Stimulated activated naive B cell treated with anti-CD40 and anti-IgM and Interleukin-4, amounts not matched to agents 10 μg/mL and 1 μg/mL and 100 μg/mL, for 72 hours (primary cell): ENCODE measurements around the gene LHFPL2.

ENCODE experiments used
- ATAC-seq, 2 donors: fragments of 150-1000 bp; cut with Tn5 transposase; replicated peaks; 2 replicates each; pipeline ENCODE4 v1.10.0; 2021; ENCODE audit warnings: moderate library complexity in 1 of 2
- DNase-seq: peaks from one replicate; pipeline ENCODE4 v3.0.0; 2021
- H3K27ac Mint-ChIP-seq: one replicate; pipeline ENCODE4 v1.8.0; 2022; ENCODE audit warnings: mild to moderate bottlenecking, mixed read lengths
- H3K27me3 Mint-ChIP-seq, 2 donors: one replicate each; pipeline ENCODE4 v1.8.0; 2022; ENCODE audit warnings: mixed read lengths in 2 of 2
- H3K36me3 Mint-ChIP-seq, 2 donors: one replicate each; pipeline ENCODE4 v1.8.0; 2022; ENCODE audit warnings: mixed read lengths in 2 of 2, mild to moderate bottlenecking in 1 of 2
- H3K4me1 Mint-ChIP-seq, 2 donors: one replicate each; pipeline ENCODE4 v1.8.0; 2022; ENCODE audit warnings: mixed read lengths in 2 of 2, mild to moderate bottlenecking in 1 of 2
- H3K4me3 Mint-ChIP-seq, 2 donors: one replicate each; pipeline ENCODE4 v1.8.0; 2022; ENCODE audit warnings: mild to moderate bottlenecking in 2 of 2, mixed read lengths in 2 of 2, moderate library complexity in 1 of 2
- H3K9me3 Mint-ChIP-seq, 2 donors: one replicate each; pipeline ENCODE4 v1.8.0; 2022; ENCODE audit warnings: mixed read lengths in 2 of 2, mild to moderate bottlenecking in 1 of 2

The LHFPL2 gene

GRCh38 chr5:78578015-78578414 is 70.6 kb downstream of the LHFPL2 start:
- Mint-ChIP-seq H3K4me1 (peaks cover 19 to 41% of the 10 kb centered on the region in 2 donors), H3K4me3 (no peak overlapping the region), H3K27me3 (no peaks in the 10 kb centered on the region), H3K36me3 (no peaks in the 10 kb centered on the region), H3K9me3 (peaks cover 0 to 2% of the 10 kb centered on the region in 2 donors), H3K27ac (peak overlapping the region; percentile 2)
- DNase-seq (no peak), ATAC-seq (no peak)

GRCh38 chr5:78577071-78577807 is 71.3 kb downstream of the LHFPL2 start:
- H3K27me3 Mint-ChIP-seq, result no peaks in the 10 kb centered on the region
- no peak overlapping the region for H3K4me3 Mint-ChIP-seq
- no peak for DNase-seq
- H3K36me3 Mint-ChIP-seq, result no peaks in the 10 kb centered on the region
- no peak for ATAC-seq
- peaks cover 0 to 2% of the 10 kb centered on the region in 2 donors for H3K9me3 Mint-ChIP-seq
- H3K4me1 Mint-ChIP-seq, result peaks cover 22 to 45% of the 10 kb centered on the region in 2 donors
- H3K27ac Mint-ChIP-seq, result peak overlapping the region; percentile 34

GRCh38 chr5:78576376-78576775 is 72.2 kb downstream of the LHFPL2 start:
- H3K4me1 Mint-ChIP-seq, result peaks cover 28 to 52% of the 10 kb centered on the region in 2 donors
- ATAC-seq, result no peak
- H3K9me3 Mint-ChIP-seq, result peaks cover 0 to 2% of the 10 kb centered on the region in 2 donors
- no peak for DNase-seq
- no peaks in the 10 kb centered on the region for H3K27me3 Mint-ChIP-seq
- H3K4me3 Mint-ChIP-seq, result no peak overlapping the region
- H3K36me3 Mint-ChIP-seq, result no peaks in the 10 kb centered on the region
- H3K27ac Mint-ChIP-seq, result no peak overlapping the region

GRCh38 chr5:78574731-78575161 is 73.8 kb downstream of the LHFPL2 start:
- H3K36me3 Mint-ChIP-seq, result no peaks in the 10 kb centered on the region

GRCh38 chr5:78574131-78574673 is 74.4 kb downstream of the LHFPL2 start:
- H3K36me3 Mint-ChIP-seq, result no peaks in the 10 kb centered on the region
- peak; percentile 84 to 85 for ATAC-seq
- H3K27me3 Mint-ChIP-seq, result no peaks in the 10 kb centered on the region
- peak overlapping the region; percentile 85 for H3K27ac Mint-ChIP-seq
- H3K4me1 Mint-ChIP-seq, result peaks cover 28 to 55% of the 10 kb centered on the region in 2 donors
- no peaks in the 10 kb centered on the region for H3K9me3 Mint-ChIP-seq
- no peak for DNase-seq
- H3K4me3 Mint-ChIP-seq, result peak overlapping the region in 1 of 2 donors; percentile 68

More at GRCh38 chr5:78574731-78575161, 73.8 kb downstream of the LHFPL2 start:
- ATAC-seq, result peak; percentile 66 to 83
- H3K4me1 Mint-ChIP-seq, result peaks cover 28 to 55% of the 10 kb centered on the region in 2 donors
- H3K4me3 Mint-ChIP-seq, result no peak overlapping the region
- H3K27me3 Mint-ChIP-seq, result no peaks in the 10 kb centered on the region
- H3K9me3 Mint-ChIP-seq, result no peaks in the 10 kb centered on the region
- peak overlapping the region; percentile 85 for H3K27ac Mint-ChIP-seq
- no peak for DNase-seq

- no peaks in the 10 kb centered on the region for H3K9me3 Mint-ChIP-seq
- peak overlapping the region; percentile 60 for H3K27ac Mint-ChIP-seq
- H3K4me1 Mint-ChIP-seq, result peaks cover 32 to 59% of the 10 kb centered on the region in 2 donors
- no peaks in the 10 kb centered on the region for H3K36me3 Mint-ChIP-seq
- no peaks in the 10 kb centered on the region for H3K27me3 Mint-ChIP-seq
- H3K4me3 Mint-ChIP-seq, result peak overlapping the region; percentile 52 to 68
- ATAC-seq, result peak; percentile 77 to 84
- no peak for DNase-seq
Measured at GRCh38 chr5:78573318-78573717, 75.3 kb downstream of the LHFPL2 start.

GRCh38 chr5:78570646-78571045 is 77.9 kb downstream of the LHFPL2 start:
- Mint-ChIP-seq H3K27ac (no peak overlapping the region), H3K27me3 (no peaks in the 10 kb centered on the region), H3K36me3 (peaks cover 0 to 1% of the 10 kb centered on the region in 2 donors), H3K9me3 (no peaks in the 10 kb centered on the region), H3K4me3 (no peak overlapping the region), H3K4me1 (peaks cover 29 to 52% of the 10 kb centered on the region in 2 donors)
- ATAC-seq (no peak), DNase-seq (no peak)

- H3K27me3 Mint-ChIP-seq, result no peaks in the 10 kb centered on the region
- no peak for ATAC-seq
- H3K4me3 Mint-ChIP-seq, result no peak overlapping the region
- H3K4me1 Mint-ChIP-seq, result peaks cover 24 to 40% of the 10 kb centered on the region in 2 donors
- peaks cover 5 to 6% of the 10 kb centered on the region in 2 donors for H3K36me3 Mint-ChIP-seq
- DNase-seq, result no peak
- no peaks in the 10 kb centered on the region for H3K9me3 Mint-ChIP-seq
- no peak overlapping the region for H3K27ac Mint-ChIP-seq
Measured at GRCh38 chr5:78569441-78569840, 79.1 kb downstream of the LHFPL2 start.

- H3K9me3 Mint-ChIP-seq, result no peaks in the 10 kb centered on the region
- ATAC-seq, result no peak
- H3K27me3 Mint-ChIP-seq, result no peaks in the 10 kb centered on the region
- no peak overlapping the region for H3K4me3 Mint-ChIP-seq
- peaks cover 19 to 32% of the 10 kb centered on the region in 2 donors for H3K4me1 Mint-ChIP-seq
- H3K27ac Mint-ChIP-seq, result no peak overlapping the region
- H3K36me3 Mint-ChIP-seq, result peaks cover 5 to 8% of the 10 kb centered on the region in 2 donors
- no peak for DNase-seq
Measured at GRCh38 chr5:78568676-78569075, 79.9 kb downstream of the LHFPL2 start.

- Mint-ChIP-seq H3K4me3 (no peak overlapping the region), H3K36me3 (peaks cover 5 to 10% of the 10 kb centered on the region in 2 donors), H3K9me3 (no peaks in the 10 kb centered on the region), H3K4me1 (peaks cover 15 to 28% of the 10 kb centered on the region in 2 donors), H3K27me3 (no peaks in the 10 kb centered on the region), H3K27ac (no peak overlapping the region)
- no peak for ATAC-seq
- DNase-seq, result no peak
Measured at GRCh38 chr5:78568212-78568611, 80.4 kb downstream of the LHFPL2 start.

GRCh38 chr5:78567617-78568016 is 81.0 kb downstream of the LHFPL2 start:
- Mint-ChIP-seq H3K36me3 (peaks cover 5 to 10% of the 10 kb centered on the region in 2 donors), H3K4me3 (no peak overlapping the region), H3K9me3 (no peaks in the 10 kb centered on the region), H3K27ac (no peak overlapping the region), H3K27me3 (no peaks in the 10 kb centered on the region), H3K4me1 (peaks cover 10 to 22% of the 10 kb centered on the region in 2 donors)
- no peak for DNase-seq
- ATAC-seq, result no peak

- no peaks in the 10 kb centered on the region for H3K9me3 Mint-ChIP-seq
- peak in 1 of 2 donors; percentile 62 for ATAC-seq
Measured at GRCh38 chr5:78566747-78567425, 81.7 kb downstream of the LHFPL2 start.

GRCh38 chr5:78565395-78565794 is 83.2 kb downstream of the LHFPL2 start:
- Mint-ChIP-seq H3K36me3 (peaks cover 5 to 10% of the 10 kb centered on the region in 2 donors), H3K27me3 (no peaks in the 10 kb centered on the region), H3K4me3 (no peak overlapping the region), H3K27ac (no peak overlapping the region), H3K9me3 (no peaks in the 10 kb centered on the region), H3K4me1 (peaks cover 5 to 12% of the 10 kb centered on the region in 2 donors)
- DNase-seq, result no peak
- no peak for ATAC-seq

More at GRCh38 chr5:78566747-78567425, 81.7 kb downstream of the LHFPL2 start:
- Mint-ChIP-seq H3K27me3 (no peaks in the 10 kb centered on the region), H3K4me3 (no peak overlapping the region), H3K4me1 (peaks cover 9 to 19% of the 10 kb centered on the region in 2 donors), H3K27ac (no peak overlapping the region), H3K36me3 (peaks cover 5 to 10% of the 10 kb centered on the region in 2 donors)
- DNase-seq, result no peak

GRCh38 chr5:78563621-78564020 is 85.0 kb downstream of the LHFPL2 start:
- DNase-seq, result no peak
- peaks cover 2 to 11% of the 10 kb centered on the region in 2 donors for H3K4me1 Mint-ChIP-seq
- no peaks in the 10 kb centered on the region for H3K9me3 Mint-ChIP-seq
- H3K36me3 Mint-ChIP-seq, result peaks cover 5 to 13% of the 10 kb centered on the region in 2 donors
- H3K4me3 Mint-ChIP-seq, result no peak overlapping the region
- no peak for ATAC-seq
- no peak overlapping the region for H3K27ac Mint-ChIP-seq
- no peaks in the 10 kb centered on the region for H3K27me3 Mint-ChIP-seq
